NCI-H524 treated with DMSO at 0.1 percent for 48 hours (cell line): ENCODE results near the gene OSBPL3.

Experiments used
- DNase-seq: peaks from one replicate; lab custom pipeline; 2025; lab: John Stamatoyannopoulos, UW

OSBPL3 gene

GRCh38 chr7:24952464-24952863 is 27.5 kb downstream of the OSBPL3 start:
- DNase-seq = no peak

DNA sequence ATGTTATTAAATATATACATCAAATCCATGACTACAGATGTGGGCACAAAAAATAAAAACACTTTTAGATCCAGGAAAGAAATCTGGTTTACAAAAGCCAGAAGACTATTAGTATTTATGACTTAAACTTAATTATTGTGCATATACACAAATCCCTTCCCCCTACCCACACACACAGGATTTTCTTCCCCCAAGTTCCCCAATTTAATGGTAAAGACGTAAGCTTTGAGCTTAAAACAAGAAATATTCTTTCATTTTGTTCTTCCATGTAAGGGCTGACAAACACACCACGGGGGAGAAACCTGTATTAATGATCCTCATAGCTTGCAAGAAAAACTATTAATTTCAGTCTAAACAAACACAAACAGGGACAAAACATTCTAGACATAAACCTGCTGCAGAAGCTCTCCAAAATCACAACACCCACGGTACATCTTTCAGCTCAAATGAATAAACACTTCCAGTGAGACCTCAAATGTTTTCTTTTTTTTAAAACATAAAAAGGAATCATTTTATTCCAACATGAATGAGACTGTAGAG is 28.5 kb downstream of the OSBPL3 start:
- DNase-seq = no peak

DNA sequence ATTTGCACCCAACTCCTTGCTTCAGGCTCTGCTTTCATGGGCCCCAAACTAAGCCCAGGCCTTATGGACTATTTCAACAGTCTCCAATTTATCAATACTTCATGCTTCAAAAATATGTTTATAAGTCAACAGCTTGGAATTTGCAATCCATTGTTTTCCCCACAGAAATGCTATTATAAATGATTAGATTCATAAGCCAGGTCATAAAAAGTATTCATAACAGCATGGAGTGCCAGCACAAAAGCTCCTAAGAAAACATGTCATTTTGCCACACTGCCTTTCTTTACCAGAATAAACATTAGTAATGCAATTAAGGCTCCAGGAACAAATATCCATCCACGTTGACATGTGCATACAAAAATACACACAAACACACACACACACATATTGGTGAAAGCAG is 30.1 kb downstream of the OSBPL3 start:
- no peak for DNase-seq

GRCh38 chr7:24948739-24949138 is 31.2 kb downstream of the OSBPL3 start:
- DNase-seq = no peak

- DNase-seq = no peak
Measured at GRCh38 chr7:24946467-24946866, 33.5 kb downstream of the OSBPL3 start.

- no peak for DNase-seq
Measured at GRCh38 chr7:24945899-24946298, 34.1 kb downstream of the OSBPL3 start.

DNA sequence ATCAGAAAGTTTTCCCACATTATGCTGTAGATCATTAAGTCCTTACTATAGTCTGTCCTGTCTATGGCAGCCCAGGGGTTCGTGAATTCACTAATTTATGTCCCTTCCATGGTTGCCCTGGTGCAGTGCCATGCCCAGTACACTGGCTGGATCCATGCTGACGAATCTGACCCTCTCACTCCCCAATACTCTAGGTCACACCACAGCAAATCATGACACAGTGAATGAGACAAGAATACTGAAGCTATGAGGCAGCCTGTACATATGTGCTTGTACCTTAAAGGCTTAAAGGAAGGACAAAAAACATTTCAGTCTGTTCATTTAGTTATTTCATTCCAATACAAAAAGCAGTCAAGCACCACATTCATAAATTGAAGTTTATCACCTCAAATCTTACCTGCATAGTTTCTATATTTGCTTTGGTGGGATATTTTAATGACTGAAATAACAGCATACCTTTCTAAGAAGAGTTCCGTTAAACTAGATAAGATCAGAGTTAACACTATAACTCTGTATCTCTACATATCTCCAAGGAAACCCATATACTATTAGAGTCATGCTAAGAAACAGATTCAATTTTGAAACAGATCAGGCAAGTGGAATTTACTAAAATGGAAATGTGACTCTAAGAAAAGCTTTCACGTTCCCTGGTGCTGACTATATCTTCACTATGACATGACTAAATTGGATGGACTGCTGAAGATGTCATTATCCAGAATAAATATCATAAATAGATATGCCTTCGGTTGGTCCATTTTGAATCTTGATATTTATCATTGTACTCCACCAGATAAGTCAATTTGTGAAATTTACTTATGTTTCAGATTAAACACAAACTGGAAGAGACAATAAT is 36.7 kb downstream of the OSBPL3 start:
- no peak for DNase-seq

GRCh38 chr7:24942226-24942625 is 37.8 kb downstream of the OSBPL3 start:
- no peak for DNase-seq

- no peak for DNase-seq
Measured at GRCh38 chr7:24939416-24939815, 40.6 kb downstream of the OSBPL3 start.

- DNase-seq = no peak
Measured at GRCh38 chr7:24936121-24936824, 43.7 kb downstream of the OSBPL3 start.

DNA sequence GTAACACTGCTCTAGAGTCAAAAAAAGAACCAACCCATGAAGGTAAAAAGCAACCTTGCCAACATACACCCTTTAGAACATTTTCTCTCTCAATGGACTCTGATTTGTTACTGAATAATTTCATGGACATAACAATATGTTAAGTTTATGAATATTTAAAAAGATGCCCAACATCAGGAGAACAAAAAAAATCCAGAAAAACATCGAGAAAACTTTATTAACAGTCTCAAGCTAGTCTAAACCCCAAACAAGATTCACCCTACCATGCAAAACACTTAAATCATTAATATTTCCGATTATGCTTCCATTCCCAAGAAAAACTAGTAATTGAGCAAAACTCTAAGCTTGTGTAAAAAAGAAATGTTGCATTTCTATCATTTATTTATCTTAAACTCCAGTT is 46.7 kb downstream of the OSBPL3 start:
- DNase-seq = no peak

DNA sequence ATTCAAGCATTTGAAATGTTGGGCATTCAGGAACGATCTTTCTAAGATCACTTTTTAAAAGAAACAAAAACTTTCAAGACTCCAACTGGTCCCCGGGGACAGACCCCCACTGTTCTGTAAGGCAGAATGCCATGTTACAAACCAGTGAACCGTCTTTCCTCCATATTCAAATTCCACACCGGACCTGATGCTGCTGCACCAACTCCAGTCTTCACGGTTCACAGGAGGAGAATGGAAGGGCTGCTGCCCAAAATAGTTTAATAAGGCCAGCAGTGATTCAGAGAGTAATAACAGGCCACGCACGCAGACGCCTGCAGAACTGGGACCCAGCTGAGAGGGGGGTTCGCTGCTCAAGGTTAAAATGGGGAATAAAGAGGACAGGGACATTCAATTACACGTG is 47.2 kb downstream of the OSBPL3 start:
- no peak for DNase-seq

DNA sequence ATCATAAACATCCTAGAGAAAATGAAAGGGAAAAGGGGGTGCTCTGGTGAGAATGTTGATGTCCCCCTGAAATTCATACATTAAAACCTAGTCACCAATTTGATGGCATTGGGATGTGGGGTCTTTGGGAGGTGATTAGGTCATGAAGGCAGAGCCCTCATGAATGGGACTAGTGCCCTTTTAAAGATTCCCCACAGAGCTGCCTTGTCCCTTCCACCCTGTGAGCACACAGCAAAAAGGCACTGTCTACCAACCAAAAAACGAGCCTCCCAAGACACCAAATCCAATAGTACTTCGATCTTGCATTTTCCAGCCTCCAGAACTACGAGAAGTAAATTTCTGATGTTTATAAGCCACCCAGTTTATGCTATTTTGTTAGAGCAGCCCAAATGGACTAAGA is 47.6 kb downstream of the OSBPL3 start:
- DNase-seq = no peak

GRCh38 chr7:24931844-24932243 is 48.1 kb downstream of the OSBPL3 start:
- no peak for DNase-seq

GRCh38 chr7:24930856-24931255 is 49.1 kb downstream of the OSBPL3 start:
- DNase-seq = no peak

DNA sequence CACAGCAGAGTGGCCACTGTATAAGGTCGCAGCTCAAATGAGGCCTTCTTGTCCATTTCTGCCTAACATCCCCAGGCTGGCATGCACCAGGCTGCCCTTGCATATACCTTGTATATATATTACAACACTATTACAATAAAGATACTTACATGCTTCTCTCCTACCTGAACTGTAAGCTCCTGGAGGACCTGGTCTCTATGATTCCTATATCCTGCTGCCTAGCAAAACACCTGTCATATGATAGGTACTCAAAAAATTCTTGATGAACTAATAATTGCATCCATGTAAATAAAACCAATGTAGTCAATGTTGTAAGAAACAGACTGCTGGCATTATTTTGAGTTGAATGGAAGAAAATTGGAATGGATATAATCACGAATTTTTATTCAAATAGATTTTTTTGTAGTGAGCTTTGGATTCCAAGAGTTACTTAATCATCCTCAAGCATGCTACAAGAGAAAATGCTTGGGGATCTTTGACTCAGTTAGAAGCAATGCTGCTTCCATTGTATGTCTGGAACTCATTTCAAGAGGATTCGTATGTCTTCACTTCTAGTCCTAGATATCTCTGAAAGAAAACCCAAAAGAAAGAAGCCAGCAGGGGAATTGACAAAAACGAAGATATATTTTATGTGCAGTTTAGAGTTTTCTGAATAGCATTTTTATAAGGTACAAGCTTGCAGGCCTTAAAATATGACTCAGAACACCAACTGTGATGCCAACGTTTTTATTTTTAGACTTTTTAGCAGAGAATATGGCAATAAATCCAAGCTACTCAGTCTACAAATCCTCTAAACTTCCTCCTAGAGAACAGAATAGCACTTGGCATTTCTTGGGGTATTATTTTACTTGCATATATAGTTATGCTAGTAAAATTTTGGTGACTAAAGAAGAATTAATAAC is 53.1 kb downstream of the OSBPL3 start:
- no peak for DNase-seq

GRCh38 chr7:24924375-24924774 is 55.6 kb downstream of the OSBPL3 start:
- DNase-seq = no peak

GRCh38 chr7:24923172-24923865 is 56.7 kb downstream of the OSBPL3 start:
- DNase-seq = no peak

- no peak for DNase-seq
Measured at GRCh38 chr7:24922099-24922773, 57.7 kb downstream of the OSBPL3 start.

DNA sequence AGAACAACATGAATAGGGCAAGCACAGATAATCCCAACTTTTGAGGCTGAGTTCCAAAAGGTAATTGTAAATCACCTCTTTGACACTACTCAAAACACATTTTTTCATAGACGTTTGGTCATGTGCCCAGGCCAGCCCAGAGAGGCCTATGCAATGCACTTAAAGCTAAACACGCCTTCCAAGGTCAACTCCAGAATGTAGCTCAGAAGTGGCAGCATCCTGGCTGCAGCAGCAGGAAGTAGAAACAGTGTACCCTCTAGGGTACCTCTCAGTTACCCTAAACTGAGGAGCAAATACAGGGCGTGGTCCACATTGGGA is 58.7 kb downstream of the OSBPL3 start:
- DNase-seq = no peak
